Prostate gland (tissue), 2 donors: Measurements from ENCODE around the gene RCAN2.

ENCODE experiments used
- CTCF ChIP-seq, 4 experiments: fragments of 200-600 bp in 2 of 4; fragments of 450-650 bp in 2 of 4; sonication (generic) in 2 of 4; IDR thresholded peaks; 1 replicate in 3 of 4; 2 replicates in 1 of 4; pipeline ENCODE4 v1.5.1; 2016 to 2019; ENCODE audit warnings: antibody characterized with exemption in 4 of 4, mild to moderate bottlenecking in 2 of 4, moderate library complexity in 2 of 4
- POLR2A ChIP-seq: fragments of 450-650 bp; IDR thresholded peaks from one replicate; pipeline ENCODE4 v1.6.1; 2016; ENCODE audit warnings: antibody characterized with exemption, mild to moderate bottlenecking
- POLR2AphosphoS5 ChIP-seq: sonication (generic); formaldehyde crosslinking; IDR thresholded peaks from one replicate; pipeline ENCODE4 v1.6.1; 2017; ENCODE audit warnings: antibody characterized with exemption

- no peak for TF ChIP-seq CTCF (IDR thresholded peaks at IDR 0.05)
- no peak for TF ChIP-seq POLR2A
- no peak for TF ChIP-seq POLR2AphosphoS5
Measured at GRCh38 chr6:46189726-46190125, 301.5 kb downstream of the RCAN2 start.
